ENCODE results near the gene CDK14.

CDK14 gene

DNA sequence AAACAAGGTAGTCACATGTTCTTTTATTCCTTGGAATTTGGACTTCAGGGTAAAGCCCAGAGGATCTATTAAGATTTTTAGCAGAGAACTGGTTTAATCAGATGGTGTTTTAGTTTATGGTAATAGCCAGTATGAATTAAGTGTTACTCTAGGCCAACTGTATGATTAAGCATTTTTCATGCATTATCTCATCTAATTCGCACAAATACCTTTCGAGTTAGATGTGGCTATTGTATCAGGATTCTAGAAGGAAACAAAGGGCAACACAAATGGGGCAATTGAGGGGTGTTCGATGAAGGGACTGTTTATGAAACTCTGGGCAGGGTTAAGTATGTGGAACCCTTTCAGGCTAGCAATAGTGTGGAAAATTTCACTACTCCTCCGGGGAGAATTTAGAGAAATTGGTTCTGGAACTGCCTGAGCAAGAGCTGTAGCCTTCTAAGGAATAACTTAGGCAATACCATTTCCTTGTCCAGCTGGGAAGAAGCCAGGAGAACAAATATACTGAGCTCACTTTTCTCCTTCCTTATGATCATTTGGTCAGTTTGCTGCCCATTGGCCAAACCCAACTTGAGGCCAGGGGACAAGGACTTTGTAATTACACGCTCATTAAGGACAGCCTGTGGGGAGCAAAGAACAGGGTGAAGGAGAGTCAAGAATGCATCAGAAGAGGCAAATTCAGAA is 349.1 kb downstream of the CDK14 start:
- TF ChIP-seq EZH2phosphoT487 (IDR thresholded peaks at IDR 0.05; ENCODE audit: borderline replicate concordance), result no peak
- TF ChIP-seq, protein P1, sequence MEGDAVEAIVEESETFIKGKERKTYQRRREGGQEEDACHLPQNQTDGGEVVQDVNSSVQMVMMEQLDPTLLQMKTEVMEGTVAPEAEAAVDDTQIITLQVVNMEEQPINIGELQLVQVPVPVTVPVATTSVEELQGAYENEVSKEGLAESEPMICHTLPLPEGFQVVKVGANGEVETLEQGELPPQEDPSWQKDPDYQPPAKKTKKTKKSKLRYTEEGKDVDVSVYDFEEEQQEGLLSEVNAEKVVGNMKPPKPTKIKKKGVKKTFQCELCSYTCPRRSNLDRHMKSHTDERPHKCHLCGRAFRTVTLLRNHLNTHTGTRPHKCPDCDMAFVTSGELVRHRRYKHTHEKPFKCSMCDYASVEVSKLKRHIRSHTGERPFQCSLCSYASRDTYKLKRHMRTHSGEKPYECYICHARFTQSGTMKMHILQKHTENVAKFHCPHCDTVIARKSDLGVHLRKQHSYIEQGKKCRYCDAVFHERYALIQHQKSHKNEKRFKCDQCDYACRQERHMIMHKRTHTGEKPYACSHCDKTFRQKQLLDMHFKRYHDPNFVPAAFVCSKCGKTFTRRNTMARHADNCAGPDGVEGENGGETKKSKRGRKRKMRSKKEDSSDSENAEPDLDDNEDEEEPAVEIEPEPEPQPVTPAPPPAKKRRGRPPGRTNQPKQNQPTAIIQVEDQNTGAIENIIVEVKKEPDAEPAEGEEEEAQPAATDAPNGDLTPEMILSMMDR (conservative IDR thresholded peaks at IDR 0.05; ENCODE audit: low read length), result no peak
- Histone ChIP-seq H3K4me1 (ENCODE audit: insufficient read depth, low read length, poor library complexity, severe bottlenecking) (no peaks in the 10 kb centered on the region), H3K36me3 (ENCODE audit: insufficient read depth, low read length) (no peaks in the 10 kb centered on the region)

DNA sequence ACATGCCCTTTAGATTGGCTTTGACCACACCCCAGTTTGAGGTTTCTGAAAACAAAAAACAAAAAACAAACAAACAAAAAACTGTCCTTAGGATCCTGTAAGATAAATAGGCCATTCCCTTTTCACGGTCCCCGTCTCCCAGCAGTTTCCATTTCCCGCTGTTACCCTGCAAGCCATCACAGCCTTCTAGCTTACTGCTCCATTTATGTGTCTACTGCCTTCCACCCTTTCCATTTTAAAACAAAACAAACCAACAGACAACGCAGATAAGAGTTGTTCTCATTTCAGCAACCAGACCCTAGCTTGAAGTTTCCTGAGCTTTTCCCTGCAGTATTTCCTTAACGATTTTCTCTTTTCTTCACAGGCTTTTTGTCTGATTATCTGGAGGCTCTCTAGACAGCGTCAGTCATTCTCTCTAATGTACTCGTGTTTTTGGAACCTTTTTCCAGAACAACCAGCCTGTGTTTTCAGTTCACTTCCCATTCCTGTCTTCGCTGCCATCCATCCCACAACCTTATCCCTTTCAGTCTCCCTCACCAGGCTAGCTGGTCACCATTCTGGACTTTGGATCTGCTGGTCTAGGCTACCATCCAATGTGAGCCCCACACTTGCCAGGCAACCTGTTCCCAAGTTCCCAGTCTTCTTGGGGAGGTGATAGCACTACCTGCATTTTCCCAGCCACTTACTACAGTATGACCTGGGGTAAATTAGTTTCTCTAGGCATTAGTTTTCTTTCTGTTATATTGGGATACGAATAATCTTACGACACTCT is 350.8 kb downstream of the CDK14 start:
- no peak overlapping the region for H3K4me3 ChIP-seq (ENCODE audit: low read length, poor library complexity, severe bottlenecking)
- H3F3A ChIP-seq (ENCODE audit: low read depth), result no peaks in the 10 kb centered on the region
- no peak overlapping the region for H3K9ac ChIP-seq (ENCODE audit: low read depth, low read length, poor library complexity, severe bottlenecking)
- H3K4me1 ChIP-seq (ENCODE audit: insufficient read depth, low read length, poor library complexity, severe bottlenecking), result no peaks in the 10 kb centered on the region
- H3K9me3 ChIP-seq (ENCODE audit: insufficient read depth, low read depth, low read length), result no peaks in the 10 kb centered on the region
- H2AFZ ChIP-seq (ENCODE audit: low read length), result no peak overlapping the region
- no peaks in the 10 kb centered on the region for H3K9me2 ChIP-seq (replicated peaks; ENCODE audit: low read depth, low read length)
- no peak for TF ChIP-seq EZH2phosphoT487 (IDR thresholded peaks at IDR 0.05; ENCODE audit: borderline replicate concordance)
- TF ChIP-seq, protein P1 (conservative IDR thresholded peaks at IDR 0.05; ENCODE audit: low read length), result no peak
- H3K4me2 ChIP-seq (ENCODE audit: low read depth, low read length, poor library complexity, severe bottlenecking), result no peak overlapping the region
- no peaks in the 10 kb centered on the region for H3K27me3 ChIP-seq (ENCODE audit: insufficient read depth, low read length, poor library complexity, severe bottlenecking)
- H3K36me3 ChIP-seq (ENCODE audit: insufficient read depth, low read length), result no peaks in the 10 kb centered on the region
- no peaks in the 10 kb centered on the region for H4K20me1 ChIP-seq (ENCODE audit: insufficient read depth, low read length, poor library complexity, severe bottlenecking)
- H3K79me2 ChIP-seq (ENCODE audit: insufficient read depth, low read length), result no peaks in the 10 kb centered on the region

More for the DNA sequence above, 349.1 kb downstream of the CDK14 start:
- no peak overlapping the region for H3K4me3 ChIP-seq (ENCODE audit: low read length, poor library complexity, severe bottlenecking)
- no peak overlapping the region for H2AFZ ChIP-seq (ENCODE audit: low read length)
- no peaks in the 10 kb centered on the region for H3K9me3 ChIP-seq (ENCODE audit: insufficient read depth, low read depth, low read length)
- no peaks in the 10 kb centered on the region for H3K9me2 ChIP-seq (replicated peaks; ENCODE audit: low read depth, low read length)
- H3K9ac ChIP-seq (ENCODE audit: low read depth, low read length, poor library complexity, severe bottlenecking), result no peak overlapping the region
- no peak overlapping the region for H3K4me2 ChIP-seq (ENCODE audit: low read depth, low read length, poor library complexity, severe bottlenecking)
- H3K79me2 ChIP-seq (ENCODE audit: insufficient read depth, low read length), result no peaks in the 10 kb centered on the region
- no peaks in the 10 kb centered on the region for H3K27me3 ChIP-seq (ENCODE audit: insufficient read depth, low read length, poor library complexity, severe bottlenecking)
- no peaks in the 10 kb centered on the region for H4K20me1 ChIP-seq (ENCODE audit: insufficient read depth, low read length, poor library complexity, severe bottlenecking)
- no peaks in the 10 kb centered on the region for H3F3A ChIP-seq (ENCODE audit: low read depth)

DNA sequence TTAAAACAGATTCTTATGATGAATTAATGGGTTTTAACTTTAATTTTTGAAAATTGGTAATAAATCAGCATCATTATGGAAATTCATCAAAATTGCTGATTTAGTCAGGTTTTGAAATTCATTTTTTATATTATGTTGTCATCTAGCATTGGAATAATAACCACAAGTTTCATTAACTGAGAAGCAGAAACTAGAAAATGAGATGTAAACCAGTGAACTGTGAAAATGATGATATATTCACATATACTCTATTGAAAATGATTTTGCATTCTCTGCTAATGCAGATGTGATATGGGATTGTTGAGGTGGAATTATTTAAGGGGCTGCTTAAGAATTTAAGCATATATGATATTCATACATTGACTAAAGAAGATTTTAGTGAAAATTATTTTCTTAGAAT is 352.0 kb downstream of the CDK14 start:
- H3K9me3 ChIP-seq (ENCODE audit: insufficient read depth, low read depth, low read length), result no peaks in the 10 kb centered on the region
- TF ChIP-seq EZH2phosphoT487 (IDR thresholded peaks at IDR 0.05; ENCODE audit: borderline replicate concordance), result no peak
- TF ChIP-seq, protein P1 (conservative IDR thresholded peaks at IDR 0.05; ENCODE audit: low read length), result no peak
- H3K9me2 ChIP-seq (replicated peaks; ENCODE audit: low read depth, low read length), result no peaks in the 10 kb centered on the region
- no peak overlapping the region for H2AFZ ChIP-seq (ENCODE audit: low read length)
- no peaks in the 10 kb centered on the region for H3K27me3 ChIP-seq (ENCODE audit: insufficient read depth, low read length, poor library complexity, severe bottlenecking)
- H4K20me1 ChIP-seq (ENCODE audit: insufficient read depth, low read length, poor library complexity, severe bottlenecking), result no peaks in the 10 kb centered on the region
- H3F3A ChIP-seq (ENCODE audit: low read depth), result no peaks in the 10 kb centered on the region
- no peak overlapping the region for H3K4me3 ChIP-seq (ENCODE audit: low read length, poor library complexity, severe bottlenecking)
- no peaks in the 10 kb centered on the region for H3K36me3 ChIP-seq (ENCODE audit: insufficient read depth, low read length)
- H3K4me1 ChIP-seq (ENCODE audit: insufficient read depth, low read length, poor library complexity, severe bottlenecking), result no peaks in the 10 kb centered on the region
- H3K79me2 ChIP-seq (ENCODE audit: insufficient read depth, low read length), result no peaks in the 10 kb centered on the region
- H3K4me2 ChIP-seq (ENCODE audit: low read depth, low read length, poor library complexity, severe bottlenecking), result no peak overlapping the region
- H3K9ac ChIP-seq (ENCODE audit: low read depth, low read length, poor library complexity, severe bottlenecking), result no peak overlapping the region

Data from Loucy (cell line).